SU-DHL-6 (cell line): ENCODE measurements around the gene SLC9A9.

Experiments used
- EZH2phosphoT487 ChIP-seq: fragments of 200-600 bp; sonication (generic), shearing (Covaris generic); conservative IDR thresholded peaks from 2 replicates; pipeline ENCODE4 v1.6.1; 2018; ENCODE audit warnings: mild to moderate bottlenecking, antibody characterized with exemption, low read length, moderate library complexity, mixed read lengths
- TF ChIP-seq, protein P1 (sequence below): fragments of 200-600 bp; sonication (generic); IDR thresholded peaks from one replicate; pipeline ENCODE4 v1.5.1; 2017; ENCODE audit warnings: antibody characterized with exemption, mild to moderate bottlenecking, low read length, moderate library complexity; ENCODE audit not compliant: insufficient read depth, poor library complexity, severe bottlenecking

DNA sequence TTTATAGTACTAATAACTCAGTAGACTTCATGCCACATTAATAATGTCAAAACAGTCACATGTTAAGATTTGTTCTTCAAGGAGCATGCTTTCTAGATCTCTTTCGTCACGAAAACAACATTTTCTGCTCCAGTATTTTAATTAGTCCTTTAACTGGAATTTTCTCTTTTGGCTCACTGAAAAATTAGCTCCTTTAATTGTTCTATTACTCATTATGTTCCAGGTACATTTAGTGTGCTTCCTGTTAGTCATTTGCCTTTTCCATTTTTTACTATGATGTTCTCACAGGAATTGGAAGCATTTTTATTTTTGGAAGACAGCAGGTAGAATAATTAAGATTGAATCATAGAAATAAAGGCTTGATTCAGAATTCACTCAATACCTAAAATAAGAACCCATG is 111.2 kb downstream of the SLC9A9 start:
- TF ChIP-seq, protein P1, sequence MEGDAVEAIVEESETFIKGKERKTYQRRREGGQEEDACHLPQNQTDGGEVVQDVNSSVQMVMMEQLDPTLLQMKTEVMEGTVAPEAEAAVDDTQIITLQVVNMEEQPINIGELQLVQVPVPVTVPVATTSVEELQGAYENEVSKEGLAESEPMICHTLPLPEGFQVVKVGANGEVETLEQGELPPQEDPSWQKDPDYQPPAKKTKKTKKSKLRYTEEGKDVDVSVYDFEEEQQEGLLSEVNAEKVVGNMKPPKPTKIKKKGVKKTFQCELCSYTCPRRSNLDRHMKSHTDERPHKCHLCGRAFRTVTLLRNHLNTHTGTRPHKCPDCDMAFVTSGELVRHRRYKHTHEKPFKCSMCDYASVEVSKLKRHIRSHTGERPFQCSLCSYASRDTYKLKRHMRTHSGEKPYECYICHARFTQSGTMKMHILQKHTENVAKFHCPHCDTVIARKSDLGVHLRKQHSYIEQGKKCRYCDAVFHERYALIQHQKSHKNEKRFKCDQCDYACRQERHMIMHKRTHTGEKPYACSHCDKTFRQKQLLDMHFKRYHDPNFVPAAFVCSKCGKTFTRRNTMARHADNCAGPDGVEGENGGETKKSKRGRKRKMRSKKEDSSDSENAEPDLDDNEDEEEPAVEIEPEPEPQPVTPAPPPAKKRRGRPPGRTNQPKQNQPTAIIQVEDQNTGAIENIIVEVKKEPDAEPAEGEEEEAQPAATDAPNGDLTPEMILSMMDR, result no peak
- TF ChIP-seq EZH2phosphoT487, result no peak
